K562 (cell line): ENCODE measurements around the gene PMF1. TPM values are rescaled to one million over a fixed set of nuclear protein-coding genes. Genes with fewer than 3 reads are reported as not detected.

Experiments
- BCOR ChIP-seq: fragments of 450-650 bp; IDR thresholded peaks from 2 replicates; pipeline ENCODE4 v1.6.1; 2016
- C11orf30 ChIP-seq: fragments of 450-650 bp; IDR thresholded peaks from 2 replicates; pipeline ENCODE4 v1.6.1; 2016; ENCODE audit warnings: low read depth, mild to moderate bottlenecking
- CHD1 ChIP-seq: fragments of 200-600 bp; sonication (generic); IDR thresholded peaks from one replicate; pipeline ENCODE4 v1.6.1; 2012; ENCODE audit warnings: mild to moderate bottlenecking, moderate library complexity, low read length, inconsistent platforms
- CREB1 ChIP-seq, 2 experiments: sonication (generic) in 1 of 2; formaldehyde crosslinking in 1 of 2; IDR thresholded peaks; 2 replicates each; pipeline versions ENCODE4 v1.6.1 to v1.8.0; 2012 to 2022; ENCODE audit warnings: inconsistent platforms in 1 of 2, mild to moderate bottlenecking in 1 of 2, missing genetic modification reagents in 1 of 2, moderate library complexity in 1 of 2
- E2F6 ChIP-seq, 2 experiments: IDR thresholded peaks; 2 replicates each; pipeline ENCODE4 v1.6.1; 2011; ENCODE audit warnings: borderline replicate concordance in 1 of 2, control low read depth in 1 of 2, low read depth in 1 of 2, low read length in 1 of 2, mild to moderate bottlenecking in 1 of 2, mixed read lengths in 1 of 2, moderate library complexity in 1 of 2; ENCODE audit not compliant: insufficient read depth in 1 of 2, insufficient read length in 1 of 2, poor library complexity in 1 of 2, severe bottlenecking in 1 of 2; ENCODE audit errors: extremely low read depth in 1 of 2
- EP300 ChIP-seq: IDR thresholded peaks from 2 replicates; pipeline ENCODE4 v1.6.1; 2012; ENCODE audit warnings: low read length, improper control_type of control experiment
- FOXK2 ChIP-seq, 2 experiments: fragments of 450-650 bp; IDR thresholded peaks in 1 of 2; conservative IDR thresholded peaks in 1 of 2; 2 replicates each; pipeline ENCODE4 v1.6.1; 2016; ENCODE audit warnings: low read depth in 2 of 2, mild to moderate bottlenecking in 1 of 2
- HDAC6 ChIP-seq: IDR thresholded peaks from 2 replicates; pipeline ENCODE4 v1.6.1; 2012; ENCODE audit warnings: low read depth, mild to moderate bottlenecking, control low read depth, inconsistent platforms, low read length, moderate library complexity
- HMG20B ChIP-seq: fragments of 250-450 bp; sonication (Bioruptor Pico); IDR thresholded peaks from 2 replicates; pipeline ENCODE4 v1.5.0; 2021; ENCODE audit warnings: mild to moderate bottlenecking
- HNRNPH1 ChIP-seq: fragments of 200-400 bp; formaldehyde crosslinking; optimal IDR thresholded peaks from 2 replicates; pipeline ENCODE3; 2017; ENCODE audit warnings: low read depth, mild to moderate bottlenecking, low read length, moderate library complexity
- L3MBTL2 ChIP-seq: fragments of 450-650 bp; IDR thresholded peaks from 2 replicates; pipeline ENCODE4 v1.6.1; 2016; ENCODE audit warnings: mild to moderate bottlenecking, moderate library complexity
- MITF ChIP-seq: IDR thresholded peaks from 2 replicates; pipeline ENCODE4 v1.6.1; 2014; ENCODE audit warnings: antibody characterized with exemption
- RAD21 ChIP-seq, 2 experiments: fragments of 250-450 bp in 1 of 2; fragments of 450-650 bp in 1 of 2; sonication (Bioruptor Pico) in 1 of 2; formaldehyde crosslinking in 1 of 2; IDR thresholded peaks in 1 of 2; conservative IDR thresholded peaks in 1 of 2; 2 replicates each; pipeline versions ENCODE4 v1.4.0 to v1.8.0; 2020 to 2022; ENCODE audit warnings: mild to moderate bottlenecking in 2 of 2, moderate library complexity in 1 of 2
- RB1 ChIP-seq: fragments of 450-650 bp; IDR thresholded peaks from 2 replicates; pipeline ENCODE4 v1.6.1; 2017; ENCODE audit warnings: low read depth, mild to moderate bottlenecking
- RBM25 ChIP-seq: fragments of 200-400 bp; formaldehyde crosslinking; IDR thresholded peaks from 2 replicates; pipeline ENCODE4 v1.6.1; 2018; ENCODE audit warnings: low read length, low read depth, moderate library complexity; ENCODE audit not compliant: severe bottlenecking
- SIX5 ChIP-seq, 2 experiments: IDR thresholded peaks; 2 replicates each; pipeline ENCODE4 v1.6.1; 2011; ENCODE audit warnings: low read length in 2 of 2, borderline replicate concordance in 1 of 2, low read depth in 1 of 2, mild to moderate bottlenecking in 1 of 2, moderate library complexity in 1 of 2; ENCODE audit not compliant: insufficient read depth in 1 of 2
- SMARCB1 ChIP-seq: IDR thresholded peaks from 2 replicates; pipeline ENCODE4 v1.6.1; 2011; ENCODE audit warnings: improper control_type of control experiment, low read depth; ENCODE audit not compliant: insufficient read length
- VEZF1 ChIP-seq: fragments of 200-800 bp; sonication (Bioruptor generic); IDR thresholded peaks from 2 replicates; pipeline ENCODE4 v1.6.1; 2017; ENCODE audit warnings: missing genetic modification characterization, missing compliant biosample characterization
- ZBTB2 ChIP-seq: fragments of 450-650 bp; IDR thresholded peaks from 2 replicates; pipeline ENCODE4 v1.6.1; 2016; ENCODE audit warnings: antibody characterized with exemption
- ZNF408 ChIP-seq: fragments of 250-450 bp; sonication (Bioruptor Pico); IDR thresholded peaks from 2 replicates; pipeline ENCODE4 v1.4.0; 2020; ENCODE audit warnings: low read depth, mild to moderate bottlenecking, moderate library complexity
- ZSCAN29 ChIP-seq: fragments of 450-650 bp; IDR thresholded peaks from 2 replicates; pipeline ENCODE4 v1.6.1; 2017
- ZZZ3 ChIP-seq: fragments of 450-650 bp; IDR thresholded peaks from 2 replicates; pipeline ENCODE4 v1.6.1; 2016; ENCODE audit warnings: antibody characterized with exemption, mild to moderate bottlenecking, moderate library complexity
- polyA plus RNA-seq, 8 experiments: library from polyadenylated mRNA; depleted of rRNA in 4 of 8; stranded (reverse) in 5 of 8; unstranded in 3 of 8; fragments of >200 nt; fragmentation: Nextera tagmentation in 2 of 8; fragmentation: Illumina TruSeq in 1 of 8; extraction: Ambion mirVana in 2 of 8; extraction: Trizol in 1 of 8; gene quantifications; 2 replicates each; pipeline versions ENCODE4 v1.2.1 to v1.2.3, GENCODE V29; 2011 to 2014; ENCODE audit warnings: inconsistent platforms in 1 of 8, missing spikeins in 1 of 8
- total RNA-seq, 7 experiments: library from RNA; depleted of rRNA in 6 of 7; stranded (reverse); fragments of >200 nt in 6 of 7; fragmentation: Illumina TruSeq in 2 of 7; extraction: Trizol in 2 of 7; gene quantifications; 2 replicates each; pipeline versions ENCODE4 v1.2.1 to v1.2.3, GENCODE V29; 2011 to 2021; ENCODE audit warnings: low replicate concordance in 1 of 7

Gene PMF1
- total and polyA plus RNA-seq, 9 of the 15 experiments (the other 6 are each of a cell fraction or from before 2014, with no cell fraction given), result 9.4 to 92.9 (median 71.0) TPM

GRCh38 chr1:156193488-156194299 lies 19.1 kb upstream of the PMF1 start, which contains the start of gene SLC25A44 (continued):
- TF ChIP-seq RAD21 (CRISPR knock-in tag; conservative IDR thresholded peaks at IDR 0.05 in 1 of 2, IDR thresholded peaks at IDR 0.05 in 1 of 2), result no peak
- peak in 1 of 2 experiments; percentile 22 for TF ChIP-seq E2F6 (IDR thresholded peaks at IDR 0.05; ENCODE audit: borderline replicate concordance in 1 of 2, extremely low read depth in 1 of 2, insufficient read depth in 1 of 2, insufficient read length in 1 of 2, low read depth in 1 of 2, low read length in 1 of 2, poor library complexity in 1 of 2, severe bottlenecking in 1 of 2)
- TF ChIP-seq ZNF408, result no peak
- no peak for TF ChIP-seq SMARCB1
- TF ChIP-seq MITF, result no peak
- peak; percentile 64; the same call in 1 of the 2 replicates for TF ChIP-seq L3MBTL2
- 0 out of 2 replicates have a peak, but pooled peaks have one; percentile 12 for TF ChIP-seq EP300
- TF ChIP-seq VEZF1 (CRISPR knock-in tag), result peak; percentile 74
- TF ChIP-seq RBM25, result no peak
- no peak for TF ChIP-seq HDAC6
- TF ChIP-seq C11orf30, result peak; percentile 95
- TF ChIP-seq CHD1, result peak; percentile 40
- TF ChIP-seq RB1, result peak; percentile 23; the same call in 1 of the 2 replicates
- TF ChIP-seq ZSCAN29, result 0 out of 2 replicates have a peak, but pooled peaks have one; percentile 28
- TF ChIP-seq FOXK2 (conservative IDR thresholded peaks at IDR 0.05 in 1 of 2, IDR thresholded peaks at IDR 0.05 in 1 of 2; ENCODE audit: low read depth in 2 of 2), result peak; percentile 49 to 57; a peak in 2 of 4 replicates
- TF ChIP-seq BCOR, result peak; percentile 49; the same call in 1 of the 2 replicates
- 0 out of 2 replicates have a peak, but pooled peaks have one; percentile 68 for TF ChIP-seq ZZZ3
- TF ChIP-seq HMG20B (CRISPR knock-in tag), result no peak
- no peak for TF ChIP-seq HNRNPH1
- TF ChIP-seq ZBTB2, result no peak
- peak; percentile 80 for TF ChIP-seq CREB1 (IDR thresholded peaks at IDR 0.05)
- TF ChIP-seq CREB1 (CRISPR knock-in tag; IDR thresholded peaks at IDR 0.05), result peak; percentile 87
- peak; percentile 47 to 53; a peak in 3 of 4 replicates for TF ChIP-seq SIX5 (IDR thresholded peaks at IDR 0.05; ENCODE audit: borderline replicate concordance in 1 of 2, insufficient read depth in 1 of 2, low read depth in 1 of 2, low read length in 2 of 2)
